ENCODE measurements around the gene CD99L2.

CD99L2 gene, protein sequence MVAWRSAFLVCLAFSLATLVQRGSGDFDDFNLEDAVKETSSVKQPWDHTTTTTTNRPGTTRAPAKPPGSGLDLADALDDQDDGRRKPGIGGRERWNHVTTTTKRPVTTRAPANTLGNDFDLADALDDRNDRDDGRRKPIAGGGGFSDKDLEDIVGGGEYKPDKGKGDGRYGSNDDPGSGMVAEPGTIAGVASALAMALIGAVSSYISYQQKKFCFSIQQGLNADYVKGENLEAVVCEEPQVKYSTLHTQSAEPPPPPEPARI

GRCh38 chrX:150898343-150899190 lies at the start of gene CD99L2:
Gene CD99L2 (minus strand): TSS chrX:150898668. CDS start chrX:150898588, 80 bp downstream.
- peak; percentile 71 for DNase-seq

DNA sequence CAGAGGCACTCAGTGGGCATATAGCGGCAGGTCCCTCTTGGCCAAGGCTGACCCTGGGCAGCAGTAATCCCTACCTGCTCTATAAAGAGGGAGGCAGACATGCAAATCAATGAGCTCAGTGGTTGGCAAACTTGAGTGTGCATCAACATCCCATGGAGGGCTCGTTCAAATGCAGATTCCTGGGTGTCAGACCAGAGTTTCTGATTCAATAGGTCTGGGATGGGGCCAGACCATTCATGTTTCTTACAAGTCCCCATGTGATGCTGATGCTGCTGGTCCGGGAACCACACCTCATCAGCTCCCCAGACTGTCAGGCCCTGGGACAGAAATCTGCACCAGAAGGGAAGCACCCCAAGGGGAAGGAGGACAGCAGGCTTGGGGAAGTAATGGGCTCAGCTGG lies 45.8 kb upstream of the CD99L2 start:
- DNase-seq = no peak

- DNase-seq = no peak
These were observed 44.6 kb upstream of the CD99L2 start for GRCh38 chrX:150942942-150943594.

DNA sequence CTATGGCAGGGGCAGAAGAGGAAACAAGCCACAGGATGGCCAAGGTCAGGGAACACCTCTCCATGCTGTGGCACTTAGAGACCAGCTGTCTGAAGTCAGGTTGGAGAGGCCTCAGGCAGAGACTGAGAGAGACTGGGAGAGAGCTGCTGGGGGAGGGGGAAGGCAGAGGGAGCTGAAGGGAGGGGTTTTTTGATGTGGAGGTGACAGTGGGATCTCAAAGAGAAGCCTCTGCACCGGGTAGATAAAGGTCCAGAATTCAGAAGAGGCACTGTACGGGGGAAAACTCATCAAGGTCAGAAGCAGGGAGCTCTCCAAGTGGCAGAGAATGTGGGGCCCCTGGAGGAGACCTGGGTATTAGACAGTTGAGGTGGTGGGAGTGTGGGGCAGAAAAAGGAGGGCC lies 43.1 kb upstream of the CD99L2 start:
- DNase-seq = no peak

DNA sequence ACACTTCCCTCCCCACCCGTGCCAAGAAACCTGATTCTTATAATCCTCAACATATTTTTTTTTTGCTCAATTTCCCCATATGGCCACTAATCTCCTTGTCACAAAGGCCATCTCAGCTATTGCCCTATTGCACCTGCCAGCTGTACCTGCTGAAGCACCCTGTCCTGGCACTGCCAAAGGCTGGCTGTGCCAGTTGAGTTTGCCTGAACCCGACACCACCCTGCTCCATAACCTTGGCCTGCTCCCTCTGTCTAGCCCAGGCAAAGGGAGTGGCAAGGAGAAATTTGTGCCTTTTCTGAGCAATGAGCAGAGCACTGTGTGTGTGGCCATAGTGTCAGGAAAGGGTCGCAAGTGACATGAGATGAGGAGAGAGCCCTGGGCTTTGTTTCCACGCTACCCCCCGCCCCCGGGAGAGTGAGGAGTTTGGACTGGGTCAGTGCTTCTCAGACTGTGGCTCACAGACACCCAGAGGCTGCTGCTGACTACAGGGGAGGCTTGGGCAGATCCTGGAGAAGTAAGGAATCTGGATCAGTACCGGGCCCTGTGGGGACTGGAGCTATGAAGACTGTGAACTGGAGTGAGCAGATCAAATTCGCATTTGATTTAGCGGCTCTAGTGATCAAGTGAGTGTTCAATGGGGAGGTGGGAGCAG lies 42.5 kb upstream of the CD99L2 start:
- no peak for DNase-seq

- no peak for DNase-seq
These were observed 38.1 kb upstream of the CD99L2 start for GRCh38 chrX:150936556-150936955.

DNA sequence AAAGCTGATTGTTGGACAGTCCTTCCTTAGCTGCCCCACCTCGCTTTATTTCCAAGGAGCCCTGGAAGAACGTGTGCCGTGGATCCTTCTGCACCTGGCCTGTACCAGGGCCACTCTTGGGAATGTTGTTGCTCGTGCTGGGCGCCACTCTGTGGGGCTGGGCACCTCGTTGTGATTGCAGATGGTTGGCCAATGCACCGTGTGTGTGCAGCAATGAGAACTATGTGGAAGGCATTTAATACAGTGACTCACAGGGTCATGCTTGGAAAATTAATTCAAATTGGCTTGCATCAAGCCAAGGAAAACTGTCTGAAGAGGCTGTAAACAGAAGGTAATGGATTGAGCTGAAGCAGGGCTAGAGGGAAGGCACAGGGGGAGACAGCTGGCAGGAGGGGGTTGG lies 37.0 kb upstream of the CD99L2 start:
- no peak for DNase-seq

DNA sequence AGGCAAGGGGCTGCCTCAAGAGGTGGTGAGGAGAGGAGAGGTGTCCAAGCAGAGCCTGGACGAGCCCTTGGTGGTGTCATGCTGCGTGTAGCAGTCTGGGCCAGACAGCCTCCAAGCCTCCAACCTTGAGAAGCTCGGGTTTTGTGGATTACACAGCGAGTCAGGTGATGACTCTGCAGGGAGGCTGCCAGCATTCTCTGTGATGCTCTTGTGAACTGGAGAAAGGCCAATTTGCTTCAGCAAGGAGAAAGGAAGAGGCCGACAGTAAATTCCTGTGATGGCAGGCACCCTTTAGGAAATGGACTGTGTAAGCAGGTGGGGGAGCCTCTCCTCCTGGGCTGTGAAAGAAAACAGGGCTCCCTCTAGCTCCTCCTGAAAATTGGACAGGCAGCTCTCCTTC lies 36.0 kb upstream of the CD99L2 start:
- DNase-seq = no peak

- DNase-seq = no peak
These were observed 35.5 kb upstream of the CD99L2 start for GRCh38 chrX:150933945-150934350.

DNA sequence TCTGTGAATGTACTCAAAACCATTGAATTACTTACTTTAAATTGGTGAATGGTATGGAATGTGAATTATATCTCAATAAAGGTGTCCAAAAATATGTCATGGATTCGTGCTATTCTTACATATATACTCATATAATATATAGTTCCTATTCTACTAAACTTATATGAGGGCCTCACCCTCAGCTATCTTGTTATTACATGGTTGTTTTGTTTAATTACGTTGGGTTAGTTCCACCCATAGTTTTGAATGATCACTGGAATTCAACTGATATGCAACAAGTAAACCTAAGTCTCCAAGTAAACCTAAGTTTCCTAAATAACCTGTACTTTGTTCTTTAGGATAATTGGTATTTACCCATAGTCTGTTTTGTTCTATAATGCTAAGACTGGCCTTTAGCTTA lies 30.6 kb upstream of the CD99L2 start:
- no peak for DNase-seq

- no peak for DNase-seq
These were observed 28.3 kb upstream of the CD99L2 start for GRCh38 chrX:150926791-150927190.

GRCh38 chrX:150926304-150926703 lies 27.8 kb upstream of the CD99L2 start:
- no peak for DNase-seq

- DNase-seq = no peak
These were observed 20.9 kb upstream of the CD99L2 start for GRCh38 chrX:150919401-150919800.

GRCh38 chrX:150913511-150913910 lies 15.0 kb upstream of the CD99L2 start:
- no peak for DNase-seq

GRCh38 chrX:150907474-150907873 lies 9.0 kb upstream of the CD99L2 start:
- no peak for DNase-seq

DNA sequence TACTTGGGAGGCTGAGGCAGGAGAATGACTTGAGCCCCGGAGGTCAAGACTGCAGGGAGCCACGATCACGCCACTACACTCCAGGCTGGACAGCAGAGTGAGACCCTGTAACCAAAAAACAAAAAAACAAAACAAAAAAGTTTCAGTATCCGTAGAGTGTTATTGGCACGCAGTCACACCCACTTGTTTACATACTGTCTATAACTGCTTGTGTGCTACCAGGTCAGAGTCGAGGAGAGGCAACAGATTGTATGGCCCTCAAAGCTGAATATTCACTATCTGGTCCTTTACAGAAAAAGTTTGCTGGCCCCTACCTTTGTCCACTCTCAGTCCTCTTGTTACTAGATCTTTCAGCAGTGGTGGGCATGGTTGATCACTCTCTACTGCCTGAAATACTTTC lies 8.2 kb upstream of the CD99L2 start:
- DNase-seq = no peak

DNA sequence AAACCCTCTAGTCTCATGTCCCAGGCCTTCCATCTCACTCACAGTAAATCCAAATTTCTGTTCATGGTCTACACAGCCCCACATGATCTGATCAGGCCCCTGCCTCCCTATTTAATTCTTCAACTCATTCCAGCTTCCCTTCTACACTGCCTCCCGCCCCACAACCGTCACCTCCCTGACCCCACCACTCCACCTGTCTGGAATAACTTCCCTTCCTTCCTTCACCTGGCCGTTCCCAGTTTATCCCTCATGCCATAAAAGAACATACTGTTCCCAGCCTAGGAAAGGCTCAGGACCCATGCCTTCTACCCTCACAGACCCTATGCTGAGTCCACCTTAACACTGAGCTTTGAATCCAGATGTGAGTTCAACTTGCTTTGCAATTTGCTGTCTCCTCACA lies 6.8 kb upstream of the CD99L2 start:
- DNase-seq = no peak

DNA sequence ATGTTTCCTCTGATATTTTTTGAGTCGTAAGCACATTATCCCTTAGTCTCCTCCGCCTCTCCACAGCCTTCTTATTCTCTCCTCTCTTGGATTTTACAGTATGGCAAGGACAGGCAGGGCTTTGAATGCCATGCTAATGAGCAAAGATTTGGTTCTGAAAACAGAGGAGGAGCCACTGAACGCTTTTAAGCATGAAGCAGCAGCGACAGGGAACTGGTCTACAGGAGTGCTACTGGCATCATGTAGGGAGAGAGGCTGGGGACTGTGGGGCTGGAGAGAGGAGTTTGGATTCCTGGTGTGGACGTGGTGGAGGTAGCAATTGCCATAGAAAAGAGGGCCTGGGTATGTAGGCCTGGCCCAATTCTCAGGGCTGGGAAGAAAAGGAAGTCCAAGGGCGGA lies 4.6 kb upstream of the CD99L2 start:
- no peak for DNase-seq

DNA sequence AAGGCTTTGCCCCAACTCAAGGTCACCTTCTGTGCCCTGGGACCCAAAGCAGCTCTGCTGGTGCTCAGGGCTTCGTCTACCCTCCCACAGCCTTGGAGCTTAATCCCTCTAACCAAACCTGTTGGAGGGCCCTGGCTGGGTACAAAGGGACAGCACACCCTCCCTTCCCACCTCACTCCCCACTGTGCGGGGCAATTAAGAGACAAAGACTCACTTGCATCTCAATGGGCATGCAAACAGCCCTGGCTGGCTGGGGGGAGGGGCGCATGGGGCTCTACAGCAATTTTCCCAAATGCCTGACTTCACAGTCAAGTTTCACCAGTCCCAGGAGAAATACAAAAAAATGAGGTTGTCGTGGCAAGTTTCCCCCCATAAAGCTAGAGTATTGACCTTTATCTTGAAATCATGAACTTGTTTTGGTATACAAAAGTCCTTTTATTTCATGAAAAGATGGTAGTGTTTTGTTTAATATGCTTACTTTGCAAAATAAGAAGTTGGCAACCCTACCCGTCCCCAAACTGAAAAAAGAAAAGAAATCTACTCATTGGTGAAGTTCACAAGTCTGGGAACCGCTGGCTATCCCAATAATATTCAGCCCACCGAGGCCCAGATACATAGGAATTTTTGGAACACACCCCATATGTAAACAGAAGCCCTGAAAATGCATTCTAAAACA lies 4.1 kb upstream of the CD99L2 start:
- DNase-seq = no peak

GRCh38 chrX:150899191-150899757 lies 806 bp upstream of the CD99L2 start:
- no peak for DNase-seq

- DNase-seq = peak; percentile 29
These were observed 797 bp downstream of the CD99L2 start for GRCh38 chrX:150897421-150898320.
